Mesenchymal stem cell (in vitro differentiated cells and primary cell): ENCODE data around the gene RNF215.
A peak's percentile ranks its signal among the peaks of the same experiment; 100 is the strongest.

ENCODE experiments used
- DNase-seq: peaks from one replicate; pipeline ENCODE4 v3.0.0-alpha.2; 2013
- H2AFZ ChIP-seq: one replicate; pipeline ENCODE4 v1.6.1; 2013; ENCODE audit warnings: low read depth, mild to moderate bottlenecking, control low read depth, inconsistent platforms, low read length, moderate library complexity
- H2AK5ac ChIP-seq: 2 replicates; pipeline ENCODE4 v1.6.1; 2013; ENCODE audit warnings: low read length, moderate library complexity, mild to moderate bottlenecking, inconsistent platforms; ENCODE audit not compliant: severe bottlenecking
- H2BK120ac ChIP-seq: one replicate; pipeline ENCODE4 v1.6.1; 2013; ENCODE audit warnings: low read depth, mild to moderate bottlenecking, inconsistent platforms, low read length, moderate library complexity
- H2BK12ac ChIP-seq, 2 experiments: one replicate each; pipeline ENCODE4 v1.6.1; 2013; ENCODE audit warnings: inconsistent platforms in 2 of 2, low read length in 2 of 2, mild to moderate bottlenecking in 2 of 2, moderate library complexity in 2 of 2, control low read depth in 1 of 2
- H2BK15ac ChIP-seq: one replicate; pipeline ENCODE4 v1.6.1; 2013; ENCODE audit warnings: mild to moderate bottlenecking, low read depth, inconsistent platforms; ENCODE audit not compliant: poor library complexity, severe bottlenecking
- H2BK5ac ChIP-seq: 2 replicates; pipeline ENCODE4 v1.6.1; 2013; ENCODE audit warnings: low read depth, mild to moderate bottlenecking, low read length, control low read depth, inconsistent platforms; ENCODE audit not compliant: poor library complexity, severe bottlenecking
- H3K14ac ChIP-seq, 2 experiments: one replicate each; pipeline ENCODE4 v1.6.1; 2013; ENCODE audit warnings: inconsistent platforms in 2 of 2, low read length in 2 of 2, control low read depth in 1 of 2, mild to moderate bottlenecking in 1 of 2, moderate library complexity in 1 of 2
- H3K18ac ChIP-seq, 2 experiments: one replicate each; pipeline ENCODE4 v1.6.1; 2013; ENCODE audit warnings: inconsistent platforms in 2 of 2, low read length in 2 of 2, control low read depth in 1 of 2, low read depth in 1 of 2, mild to moderate bottlenecking in 1 of 2
- H3K23ac ChIP-seq, 2 experiments: one replicate each; pipeline ENCODE4 v1.6.1; 2013; ENCODE audit warnings: inconsistent platforms in 2 of 2, low read length in 2 of 2, mild to moderate bottlenecking in 2 of 2, moderate library complexity in 2 of 2, control low read depth in 1 of 2
- H3K27ac ChIP-seq: 2 replicates; pipeline ENCODE4 v1.5.1; 2013; ENCODE audit warnings: mild to moderate bottlenecking, moderate library complexity, low read length, control low read depth, inconsistent platforms; ENCODE audit not compliant: poor library complexity, severe bottlenecking
- H3K27me3 ChIP-seq, 2 experiments: 2 replicates each; pipeline versions ENCODE4 v1.6.1 to v1.7.0; 2013; ENCODE audit warnings: low read length in 2 of 2, mild to moderate bottlenecking in 2 of 2, moderate library complexity in 2 of 2, control low read depth in 1 of 2, inconsistent platforms in 1 of 2; ENCODE audit not compliant: control insufficient read depth in 1 of 2, insufficient read depth in 1 of 2
- H3K36me3 ChIP-seq, 2 experiments: 2 replicates each; pipeline versions ENCODE4 v1.6.1 to v1.7.0; 2013; ENCODE audit warnings: low read length in 2 of 2, control low read depth in 1 of 2, inconsistent platforms in 1 of 2, low read depth in 1 of 2, mild to moderate bottlenecking in 1 of 2; ENCODE audit not compliant: insufficient read depth in 2 of 2, control insufficient read depth in 1 of 2
- H3K4ac ChIP-seq, 2 experiments: one replicate each; pipeline ENCODE4 v1.6.1; 2013; ENCODE audit warnings: inconsistent platforms in 2 of 2, low read length in 2 of 2, mild to moderate bottlenecking in 2 of 2, moderate library complexity in 2 of 2, control low read depth in 1 of 2, low read depth in 1 of 2
- H3K4me1 ChIP-seq: 2 replicates; pipeline ENCODE4 v1.6.1; 2013; ENCODE audit warnings: low read depth, low read length, control low read depth; ENCODE audit not compliant: control insufficient read depth, insufficient read depth
- H3K4me2 ChIP-seq: 2 replicates; pipeline ENCODE4 v1.6.1; 2013; ENCODE audit warnings: low read length, mild to moderate bottlenecking, inconsistent platforms; ENCODE audit not compliant: poor library complexity, severe bottlenecking
- H3K4me3 ChIP-seq, 2 experiments: 2 replicates each; pipeline versions ENCODE4 v1.5.1 to v1.7.0; 2013; ENCODE audit warnings: low read length in 2 of 2, mild to moderate bottlenecking in 2 of 2, control low read depth in 1 of 2, low read depth in 1 of 2; ENCODE audit not compliant: insufficient read depth in 1 of 2
- H3K79me1 ChIP-seq: replicated peaks from 2 replicates; pipeline ENCODE4 v1.6.1; 2013; ENCODE audit warnings: mild to moderate bottlenecking, control low read depth, low read length, inconsistent platforms; ENCODE audit not compliant: poor library complexity, severe bottlenecking
- H3K9ac ChIP-seq: 2 replicates; pipeline ENCODE4 v1.7.0; 2013; ENCODE audit warnings: mild to moderate bottlenecking, low read length, moderate library complexity
- H3K9me3 ChIP-seq: 2 replicates; pipeline ENCODE4 v1.7.0; 2013; ENCODE audit warnings: mild to moderate bottlenecking, low read length; ENCODE audit not compliant: control insufficient read depth
- H4K8ac ChIP-seq: one replicate; pipeline ENCODE4 v1.6.1; 2013; ENCODE audit warnings: inconsistent platforms, mild to moderate bottlenecking, low read length, moderate library complexity
- H4K91ac ChIP-seq: one replicate; pipeline ENCODE4 v1.6.1; 2013; ENCODE audit warnings: mild to moderate bottlenecking, low read length, inconsistent platforms
- whole genome bisulfite sequencing: methylation state at CpG from one replicate; pipeline ENCODE4 v1.1.7; 2013; ENCODE audit warnings: mixed read lengths; 5-methylcytosine and 5-hydroxymethylcytosine counted together

Gene RNF215

DNA sequence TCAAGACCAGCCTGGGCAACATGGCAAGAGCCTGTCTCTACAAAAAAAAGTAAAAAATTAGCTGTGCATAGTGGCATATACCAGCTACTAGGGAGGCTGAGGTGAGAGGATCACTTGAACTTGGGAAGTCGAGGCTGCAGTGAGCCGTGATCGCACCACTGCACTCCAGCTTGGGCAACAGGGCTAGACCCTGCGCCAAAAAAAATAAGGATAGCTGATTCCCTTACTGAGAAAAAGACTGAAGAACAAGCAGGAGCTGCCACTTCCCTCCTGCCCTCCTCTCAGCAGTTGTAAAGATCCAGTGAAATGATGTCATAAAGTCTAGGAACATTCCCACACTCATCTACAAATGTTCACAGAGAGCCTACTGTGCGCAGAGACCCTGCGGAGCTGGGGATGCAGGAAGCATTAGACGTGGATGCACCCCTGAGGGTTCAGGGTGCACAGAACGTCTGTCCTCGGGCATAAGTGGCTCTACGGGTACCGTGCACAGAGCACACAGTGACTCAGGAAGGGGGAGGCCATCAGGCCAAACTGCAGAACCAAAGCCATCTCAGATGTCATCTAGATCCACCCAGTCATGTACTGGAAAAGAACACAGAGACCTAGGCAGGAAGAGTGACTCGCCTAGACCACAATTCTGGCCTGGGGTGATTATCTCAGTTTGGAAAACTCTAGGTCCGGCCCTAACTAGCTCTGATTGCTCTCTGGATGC is 21.3 kb upstream of the RNF215 start:
- H2AK5ac ChIP-seq: no peak overlapping the region
- no peak overlapping the region for H3K4me3 ChIP-seq
- no peak overlapping the region for H4K8ac ChIP-seq
- H3K9me3 ChIP-seq: no peaks in the 10 kb centered on the region
- no peak overlapping the region for H3K23ac ChIP-seq
- H3K9ac ChIP-seq: peak overlapping the region; percentile 33
- peaks cover 2% of the 10 kb centered on the region for H3K4me1 ChIP-seq
- no peaks in the 10 kb centered on the region for H3K27me3 ChIP-seq
- H3K18ac ChIP-seq: no peak overlapping the region
- peak; percentile 67 for DNase-seq
- no peak overlapping the region for H4K91ac ChIP-seq
- no peak overlapping the region for H3K4ac ChIP-seq
- H3K79me1 ChIP-seq: peaks cover 14% of the 10 kb centered on the region
- H2AFZ ChIP-seq: no peak overlapping the region
- H3K27ac ChIP-seq: no peak overlapping the region
- no peak overlapping the region for H2BK120ac ChIP-seq
- no peak overlapping the region for H3K14ac ChIP-seq
- H2BK5ac ChIP-seq: no peak overlapping the region
- H3K4me2 ChIP-seq: no peak overlapping the region
- H3K36me3 ChIP-seq: peaks cover 54 to 59% of the 10 kb centered on the region in 2 experiments
- no peak overlapping the region for H2BK12ac ChIP-seq
- WGBS: 63% methylated on average over 13 of the region's 13 CpGs
- no peak overlapping the region for H2BK15ac ChIP-seq

DNA sequence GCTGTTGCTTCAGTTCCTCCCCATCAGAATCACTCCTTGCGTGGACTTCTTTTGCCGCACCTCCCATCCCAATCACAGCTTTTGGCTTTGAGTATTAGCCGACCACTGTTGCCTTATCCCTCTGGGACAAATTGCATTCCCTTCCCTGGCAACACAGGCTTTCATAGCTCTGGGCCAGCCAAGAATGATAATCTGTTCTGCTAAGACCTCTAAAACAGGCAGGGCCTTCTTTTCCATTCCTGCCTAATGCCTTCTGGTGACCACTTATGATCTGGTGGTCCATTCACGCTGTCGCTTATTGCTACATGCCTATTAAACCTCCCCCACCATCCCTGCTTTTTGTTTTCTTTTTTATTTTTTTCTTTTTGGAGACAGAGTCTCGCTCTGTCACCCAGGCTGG is 19.2 kb upstream of the RNF215 start:
- H3K4me1 ChIP-seq: peaks cover 5% of the 10 kb centered on the region
- H2BK15ac ChIP-seq: no peak overlapping the region

DNA sequence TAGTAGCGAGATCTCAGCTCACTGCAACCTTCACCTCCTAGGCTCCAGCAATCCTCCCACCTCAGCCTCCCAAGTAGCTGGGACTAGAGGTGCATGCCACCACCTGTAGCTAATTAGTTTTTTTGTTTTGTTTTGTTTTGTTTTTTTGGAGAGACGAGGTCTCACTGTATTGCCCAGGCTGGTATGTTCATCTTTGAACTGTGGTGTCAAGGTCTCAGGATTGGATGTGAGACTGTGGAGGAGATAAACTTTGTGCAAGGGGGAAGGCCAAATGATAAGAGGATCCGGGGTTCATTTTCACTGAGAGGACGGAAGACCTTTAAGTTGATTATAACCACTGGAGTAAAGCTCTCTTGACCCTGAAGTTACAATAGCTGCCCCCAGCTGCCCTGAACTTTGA is 18.5 kb upstream of the RNF215 start:
- Histone ChIP-seq H3K27ac (no peak overlapping the region), H2BK120ac (no peak overlapping the region), H3K36me3 (peaks cover 47 to 49% of the 10 kb centered on the region in 2 experiments), H3K14ac (no peak overlapping the region), H3K27me3 (no peaks in the 10 kb centered on the region), H2AFZ (no peak overlapping the region), H2BK5ac (no peak overlapping the region), H3K9ac (no peak overlapping the region), H3K4me2 (no peak overlapping the region), H4K8ac (no peak overlapping the region), H3K4me3 (no peak overlapping the region), H4K91ac (no peak overlapping the region), H3K18ac (no peak overlapping the region), H2BK15ac (no peak overlapping the region), H2AK5ac (no peak overlapping the region), H3K79me1 (peaks cover 21% of the 10 kb centered on the region), H3K4me1 (peaks cover 5% of the 10 kb centered on the region), H3K4ac (no peak overlapping the region), H3K9me3 (no peaks in the 10 kb centered on the region), H2BK12ac (no peak overlapping the region), H3K23ac (no peak overlapping the region)
- no peak for DNase-seq
- 88% methylated on average over 3 of the region's 4 CpGs for WGBS

More for the DNA sequence above, 19.2 kb upstream of the RNF215 start:
- H3K9ac ChIP-seq: no peak overlapping the region
- H2AFZ ChIP-seq: no peak overlapping the region
- no peak overlapping the region for H2BK120ac ChIP-seq
- peaks cover 21% of the 10 kb centered on the region for H3K79me1 ChIP-seq
- 95% methylated on average over 6 of the region's 6 CpGs for WGBS
- H3K14ac ChIP-seq: no peak overlapping the region
- no peaks in the 10 kb centered on the region for H3K27me3 ChIP-seq
- H3K23ac ChIP-seq: no peak overlapping the region
- H2AK5ac ChIP-seq: no peak overlapping the region
- no peak overlapping the region for H3K4me2 ChIP-seq
- H3K18ac ChIP-seq: no peak overlapping the region
- H3K27ac ChIP-seq: no peak overlapping the region
- no peaks in the 10 kb centered on the region for H3K9me3 ChIP-seq
- H3K36me3 ChIP-seq: peaks cover 49 to 52% of the 10 kb centered on the region in 2 experiments
- H2BK5ac ChIP-seq: no peak overlapping the region
- no peak overlapping the region for H4K8ac ChIP-seq
- DNase-seq: no peak
- H2BK12ac ChIP-seq: no peak overlapping the region
- no peak overlapping the region for H3K4ac ChIP-seq
- H3K4me3 ChIP-seq: no peak overlapping the region
- H4K91ac ChIP-seq: no peak overlapping the region

DNA sequence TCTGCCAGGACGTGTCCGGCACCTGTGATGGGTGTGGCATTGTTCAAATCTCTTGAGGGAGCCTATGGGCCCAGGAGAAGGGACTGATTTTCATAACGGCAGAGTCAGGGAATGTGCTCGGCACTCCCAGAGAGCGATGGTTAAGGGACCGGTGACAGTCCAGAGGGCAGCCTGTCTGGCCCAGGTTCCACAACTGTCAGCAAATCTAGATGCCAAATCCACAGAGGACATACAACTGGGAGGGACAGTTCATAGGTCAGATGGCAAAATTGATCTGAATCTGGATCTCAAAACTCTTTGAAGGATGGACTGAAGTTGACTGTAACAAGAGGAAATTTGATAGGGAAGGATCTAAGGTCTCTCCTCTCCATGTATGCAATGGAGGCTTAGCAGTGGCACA is 17.1 kb upstream of the RNF215 start:
- Histone ChIP-seq H2BK120ac (no peak overlapping the region), H3K4me3 (no peak overlapping the region)
- WGBS: 86% methylated on average over 6 of the region's 6 CpGs

More for the DNA sequence above, 17.1 kb upstream of the RNF215 start:
- no peaks in the 10 kb centered on the region for H3K9me3 ChIP-seq
- H2AK5ac ChIP-seq: no peak overlapping the region
- no peaks in the 10 kb centered on the region for H3K27me3 ChIP-seq
- H3K36me3 ChIP-seq: peaks cover 35 to 39% of the 10 kb centered on the region in 2 experiments
- H3K23ac ChIP-seq: no peak overlapping the region
- H4K91ac ChIP-seq: no peak overlapping the region
- peaks cover 29% of the 10 kb centered on the region for H3K79me1 ChIP-seq
- H2BK5ac ChIP-seq: no peak overlapping the region
- no peak overlapping the region for H3K27ac ChIP-seq
- H3K4me2 ChIP-seq: no peak overlapping the region
- no peak for DNase-seq
- H3K4ac ChIP-seq: no peak overlapping the region
- no peak overlapping the region for H4K8ac ChIP-seq
- no peak overlapping the region for H3K18ac ChIP-seq
- H3K14ac ChIP-seq: no peak overlapping the region
- H2BK12ac ChIP-seq: no peak overlapping the region
- H2AFZ ChIP-seq: no peak overlapping the region
- peaks cover 5% of the 10 kb centered on the region for H3K4me1 ChIP-seq
- H3K9ac ChIP-seq: no peak overlapping the region
- no peak overlapping the region for H2BK15ac ChIP-seq
